Muscle of arm (tissue), 12 donors: Measurements from ENCODE around the gene ATXN8OS. TPM values are rescaled to one million over a fixed set of nuclear protein-coding genes. Genes with fewer than 3 reads are reported as not detected.

Experiments used
- polyA plus RNA-seq, 12 donors: library from polyadenylated mRNA; unstranded; fragments of 120-200 nt; gene quantifications; one replicate each; pipeline ENCODE4 v1.2.1, GENCODE V29; 2013; ENCODE audit not compliant: insufficient read length in 12 of 12

Gene ATXN8OS
- polyA plus RNA-seq, 12 donors = 0.32 to 0.39 (median 0.34) TPM; not detected in 9

Other genes with a start within 250 kb of the ATXN8OS start
- under 1 TPM in 1 of 12 donors, not detected in 11; 0.07 TPM for gene KLHL1, start 626 bp downstream of the ATXN8OS start, polyA plus RNA-seq